CD4-positive, alpha-beta T cell (primary cell): ENCODE measurements around the gene SORBS1. TPM values are rescaled to one million over a fixed set of nuclear protein-coding genes. Genes with fewer than 3 reads are reported as not detected.

ENCODE experiments used
- ATAC-seq: fragments of 200-7000 bp; cut with Tn5 transposase; one replicate; pipeline ENCODE4 v1.10.0; 2022; ENCODE audit warnings: mild to moderate bottlenecking; ENCODE audit not compliant: poor library complexity
- CTCF ChIA-PET: fragments of 350-600 bp; sonication (Branson Sonifier 250); formaldehyde crosslinking; loops from one replicate; lab custom pipeline; 2021; ENCODE audit warnings: antibody characterized with exemption, inconsistent platforms; lab: Charles Lee
- POLR2A ChIA-PET: fragments of 350-600 bp; sonication (Branson Sonifier 250); formaldehyde crosslinking; loops from one replicate; lab custom pipeline; 2021; ENCODE audit warnings: antibody characterized with exemption, inconsistent platforms; lab: Charles Lee
- DNase-seq, 14 experiments: peaks; one replicate each; pipeline ENCODE4 v3.0.0-alpha.2; 2013 to 2020; ENCODE audit warnings: mixed read lengths in 2 of 14
- H3K27ac ChIP-seq, 2 donors: one replicate each; pipeline versions ENCODE4 v1.5.1 to v1.7.0; 2013; ENCODE audit warnings: low read length in 2 of 2, low read depth in 1 of 2, mild to moderate bottlenecking in 1 of 2
- H3K27me3 ChIP-seq, 2 experiments: 1 replicate in 1 of 2; 2 replicates in 1 of 2; pipeline versions ENCODE4 v1.6.1 to v1.7.0; 2013; ENCODE audit warnings: low read length in 2 of 2, control low read depth in 1 of 2, mild to moderate bottlenecking in 1 of 2, moderate library complexity in 1 of 2; ENCODE audit not compliant: insufficient read depth in 2 of 2, control insufficient read depth in 1 of 2
- H3K36me3 ChIP-seq: one replicate; pipeline ENCODE4 v1.6.1; 2013; ENCODE audit warnings: low read length, control low read depth; ENCODE audit not compliant: insufficient read depth
- H3K4me1 ChIP-seq: one replicate; pipeline ENCODE4 v1.6.1; 2013; ENCODE audit warnings: low read length, control low read depth; ENCODE audit not compliant: insufficient read depth
- H3K4me3 ChIP-seq: one replicate; pipeline ENCODE4 v1.5.1; 2013; ENCODE audit warnings: mild to moderate bottlenecking, low read length, moderate library complexity
- H3K9me3 ChIP-seq, 2 experiments: 1 replicate in 1 of 2; 2 replicates in 1 of 2; pipeline versions ENCODE4 v1.6.1 to v1.7.0; 2013; ENCODE audit warnings: low read length in 2 of 2, mild to moderate bottlenecking in 2 of 2, control low read depth in 1 of 2, moderate library complexity in 1 of 2; ENCODE audit not compliant: control insufficient read depth in 1 of 2, insufficient read depth in 1 of 2
- H3K27ac Mint-ChIP-seq: one replicate; pipeline ENCODE4 v1.8.0; 2020; ENCODE audit warnings: mixed read lengths
- H3K27me3 Mint-ChIP-seq: one replicate; pipeline ENCODE4 v1.8.0; 2021; ENCODE audit warnings: mixed read lengths
- H3K36me3 Mint-ChIP-seq: one replicate; pipeline ENCODE4 v1.8.0; 2021; ENCODE audit warnings: low read depth, mixed read lengths
- H3K4me1 Mint-ChIP-seq: one replicate; pipeline ENCODE4 v1.8.0; 2021; ENCODE audit warnings: low read depth, mixed read lengths
- H3K4me3 Mint-ChIP-seq: one replicate; pipeline ENCODE4 v1.8.0; 2020; ENCODE audit warnings: mild to moderate bottlenecking, mixed read lengths
- H3K9me3 Mint-ChIP-seq: one replicate; pipeline ENCODE4 v1.8.0; 2020; ENCODE audit warnings: mixed read lengths
- CTCF ChIP-seq: fragments of 200-600 bp; IDR thresholded peaks from one replicate; pipeline ENCODE4 v1.8.0; 2022; ENCODE audit warnings: antibody characterized with exemption, mild to moderate bottlenecking
- intact Hi-C, 2 experiments: fragments of 100-400 bp; cut with DNase I in 1 of 2; cut with micrococcal nuclease in 1 of 2; formaldehyde crosslinking; loops; one replicate each; pipeline versions ENCODE4 v1.15.1 to v1.9.0; 2023 to 2025; cut with DNase I, micrococcal nuclease
- total RNA-seq, 174 experiments: library from RNA in 2 of 174; stranded (reverse) in 2 of 174; gene quantifications; one replicate each; pipeline ENCODE4 v1.2.3 and lab custom pipeline; 2021 to 2026

Gene SORBS1
- total RNA-seq, 2 experiments from 2014 or later, result 1.4 to 1.8 TPM

GRCh38 chr10:95573527-95573926 lies 12.4 kb upstream of the SORBS1 start:
- DNase-seq, result no peak
- Mint-ChIP-seq H3K4me1 (no peaks in the 10 kb centered on the region), H3K27ac (no peak overlapping the region), H3K9me3 (no peaks in the 10 kb centered on the region), H3K4me3 (no peak overlapping the region), H3K36me3 (no peaks in the 10 kb centered on the region), H3K27me3 (peaks cover 28% of the 10 kb centered on the region)
- Histone ChIP-seq H3K9me3 (no peaks in the 10 kb centered on the region), H3K27ac (no peak overlapping the region), H3K36me3 (no peaks in the 10 kb centered on the region), H3K27me3 (peaks cover 3 to 4% of the 10 kb centered on the region in 2 experiments), H3K4me3 (no peak overlapping the region), H3K4me1 (no peaks in the 10 kb centered on the region)
- POLR2A ChIA-PET, result no interaction called here
- CTCF ChIA-PET, result no interaction called here
- no peak for ATAC-seq
- intact Hi-C loops, result no loop called here
- TF ChIP-seq CTCF, result no peak

- no peak for TF ChIP-seq CTCF
- Mint-ChIP-seq H3K27me3 (peaks cover 20% of the 10 kb centered on the region), H3K4me1 (no peaks in the 10 kb centered on the region), H3K9me3 (no peaks in the 10 kb centered on the region), H3K4me3 (no peak overlapping the region), H3K36me3 (no peaks in the 10 kb centered on the region), H3K27ac (no peak overlapping the region)
- ChIA-PET CTCF (no interaction called here), POLR2A (no interaction called here)
- intact Hi-C loops, result no loop called here
- H3K4me1 ChIP-seq, result no peaks in the 10 kb centered on the region
- H3K27me3 ChIP-seq, result peaks cover 3 to 4% of the 10 kb centered on the region in 2 experiments
- no peak overlapping the region for H3K27ac ChIP-seq
- H3K36me3 ChIP-seq, result no peaks in the 10 kb centered on the region
- ATAC-seq (no peak), DNase-seq (no peak)
- no peak overlapping the region for H3K4me3 ChIP-seq
- no peaks in the 10 kb centered on the region for H3K9me3 ChIP-seq
These were observed 11.1 kb upstream of the SORBS1 start for GRCh38 chr10:95572131-95572820.

- ATAC-seq (no peak), DNase-seq (no peak)
- Histone ChIP-seq H3K4me1 (no peaks in the 10 kb centered on the region), H3K27me3 (peaks cover 3 to 4% of the 10 kb centered on the region in 2 experiments), H3K36me3 (no peaks in the 10 kb centered on the region), H3K9me3 (no peaks in the 10 kb centered on the region), H3K4me3 (no peak overlapping the region), H3K27ac (no peak overlapping the region)
- CTCF ChIA-PET, result no interaction called here
- POLR2A ChIA-PET, result no interaction called here
- Mint-ChIP-seq H3K27me3 (peaks cover 20% of the 10 kb centered on the region), H3K9me3 (no peaks in the 10 kb centered on the region), H3K27ac (no peak overlapping the region), H3K4me3 (no peak overlapping the region), H3K4me1 (no peaks in the 10 kb centered on the region), H3K36me3 (no peaks in the 10 kb centered on the region)
- intact Hi-C loops, result no loop called here
- TF ChIP-seq CTCF, result no peak
These were observed 10.2 kb upstream of the SORBS1 start for GRCh38 chr10:95571390-95571789.
